GM18498 (cell line): ENCODE measurements around the gene CDH3.

Experiments used
- ATAC-seq: cut with Tn5 transposase; IDR thresholded peaks from one replicate; pipeline ENCODE4 v1.9.1; 2021; ENCODE audit warnings: mild to moderate bottlenecking, moderate library complexity; ENCODE audit not compliant: unreplicated experiment

Gene CDH3

GRCh38 chr16:68644715-68645493 is at the start of gene CDH3:
Gene CDH3 (plus strand): TSS chr16:68645310. CDS start chr16:68645380, 70 bp downstream.
- no peak for ATAC-seq

GRCh38 chr16:68596266-68596665 is 48.8 kb upstream of the CDH3 start:
- no peak for ATAC-seq

- no peak for ATAC-seq
Observed at GRCh38 chr16:68599586-68599985, 45.5 kb upstream of the CDH3 start.

GRCh38 chr16:68605746-68606145 is 39.4 kb upstream of the CDH3 start:
- no peak for ATAC-seq

GRCh38 chr16:68607443-68607842 is 37.7 kb upstream of the CDH3 start:
- ATAC-seq, result no peak

- ATAC-seq, result no peak
Observed at GRCh38 chr16:68608330-68608729, 36.8 kb upstream of the CDH3 start.

GRCh38 chr16:68612996-68613395 is 32.1 kb upstream of the CDH3 start:
- ATAC-seq, result no peak

GRCh38 chr16:68617734-68618133 is 27.4 kb upstream of the CDH3 start:
- ATAC-seq, result no peak

- no peak for ATAC-seq
Observed at GRCh38 chr16:68626557-68626956, 18.6 kb upstream of the CDH3 start.

- ATAC-seq, result no peak
Observed at GRCh38 chr16:68627951-68628425, 17.1 kb upstream of the CDH3 start.

- ATAC-seq, result no peak
Observed at GRCh38 chr16:68629351-68629910, 15.7 kb upstream of the CDH3 start.

- no peak for ATAC-seq
Observed at GRCh38 chr16:68636064-68636560, 9.0 kb upstream of the CDH3 start.

GRCh38 chr16:68636818-68637217 is 8.3 kb upstream of the CDH3 start:
- ATAC-seq, result no peak

- ATAC-seq, result no peak
Observed at GRCh38 chr16:68640972-68641371, 4.1 kb upstream of the CDH3 start.

- ATAC-seq, result no peak
Observed at GRCh38 chr16:68642047-68642435, 3.1 kb upstream of the CDH3 start.

GRCh38 chr16:68642436-68643101 is 2.5 kb upstream of the CDH3 start:
- no peak for ATAC-seq

- no peak for ATAC-seq
Observed at GRCh38 chr16:68643227-68643626, 1.9 kb upstream of the CDH3 start.

GRCh38 chr16:68643847-68644246 is 1.3 kb upstream of the CDH3 start:
- ATAC-seq, result no peak

- ATAC-seq, result no peak
Observed at GRCh38 chr16:68644296-68644695, 814 bp upstream of the CDH3 start.

GRCh38 chr16:68645494-68646388 is 631 bp downstream of the CDH3 start:
- no peak for ATAC-seq
